Stromal cell of bone marrow (primary cell): Measurements from ENCODE around the gene B4GALNT3.
A peak's percentile ranks its signal among the peaks of the same experiment; 100 is the strongest.

ENCODE experiments used
- DNase-seq: peaks from one replicate; pipeline ENCODE4 v3.0.0-alpha.2; 2012; ENCODE audit warnings: low read depth

B4GALNT3 gene

DNA sequence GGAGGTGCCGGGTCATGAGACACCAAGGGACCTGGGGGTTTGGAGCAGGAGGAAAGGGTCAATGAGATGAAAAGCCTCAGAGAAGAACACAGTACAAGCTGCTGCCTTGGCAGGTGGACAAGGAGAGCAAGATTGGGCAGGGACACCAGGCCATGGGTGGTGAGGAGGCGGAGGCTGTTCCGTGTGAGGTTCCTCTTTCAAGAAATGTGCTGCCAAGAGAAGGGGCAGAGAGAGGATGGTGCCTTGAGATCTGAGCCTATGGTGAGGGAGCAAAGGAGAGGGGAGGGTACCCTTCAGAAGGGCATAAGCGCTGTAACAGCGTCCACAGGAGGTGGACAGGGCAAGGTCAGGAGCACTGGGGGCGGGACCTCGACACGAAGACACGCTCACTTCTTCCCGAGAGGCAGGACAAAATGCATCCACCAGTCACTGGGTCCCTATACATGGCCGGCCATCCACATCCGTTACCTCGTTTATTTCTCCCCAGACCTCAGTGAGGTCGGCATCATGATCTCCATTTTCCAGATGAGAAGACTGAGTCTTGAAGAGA is 100.2 kb downstream of the B4GALNT3 start:
- DNase-seq, result no peak

DNA sequence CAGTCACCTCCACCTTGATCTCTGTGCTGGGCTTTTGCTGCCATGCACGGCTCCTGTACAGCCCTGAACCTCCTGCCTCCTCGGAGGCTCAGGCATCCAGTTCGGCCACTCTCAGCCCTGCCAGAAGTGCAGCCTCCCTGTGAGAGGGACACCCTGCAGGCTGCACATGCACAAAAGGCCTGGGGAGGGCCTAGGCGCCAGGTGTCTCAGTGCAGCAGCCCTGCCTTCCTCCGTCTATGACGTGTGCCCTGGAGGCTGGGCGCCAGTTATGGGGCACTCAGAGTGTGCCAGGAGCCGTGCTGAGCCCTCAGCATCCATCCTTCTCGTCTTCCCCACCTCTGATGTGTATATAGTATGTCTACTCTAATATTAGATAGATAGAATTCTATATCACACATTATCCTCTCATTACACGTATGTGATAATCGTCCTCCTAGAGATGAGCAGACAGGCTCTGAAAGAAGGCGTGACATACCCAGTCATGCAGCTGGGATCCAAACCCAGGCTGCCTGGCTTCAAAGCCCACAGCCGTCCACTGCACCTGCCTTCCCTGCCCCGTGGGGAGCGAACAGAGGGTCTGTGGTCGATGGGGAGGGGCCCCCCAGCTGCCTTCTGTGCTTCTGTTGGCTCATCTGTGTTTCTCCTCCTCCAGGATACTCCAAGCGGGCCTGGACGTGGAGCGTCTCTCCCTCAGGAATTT is 101.1 kb downstream of the B4GALNT3 start:
- DNase-seq, result no peak

- DNase-seq, result no peak
Observed at GRCh38 chr12:561391-561705, 101.6 kb downstream of the B4GALNT3 start.

- no peak for DNase-seq
Observed at GRCh38 chr12:561908-562593, 102.3 kb downstream of the B4GALNT3 start.

GRCh38 chr12:562634-563033 is 102.9 kb downstream of the B4GALNT3 start:
- no peak for DNase-seq

DNA sequence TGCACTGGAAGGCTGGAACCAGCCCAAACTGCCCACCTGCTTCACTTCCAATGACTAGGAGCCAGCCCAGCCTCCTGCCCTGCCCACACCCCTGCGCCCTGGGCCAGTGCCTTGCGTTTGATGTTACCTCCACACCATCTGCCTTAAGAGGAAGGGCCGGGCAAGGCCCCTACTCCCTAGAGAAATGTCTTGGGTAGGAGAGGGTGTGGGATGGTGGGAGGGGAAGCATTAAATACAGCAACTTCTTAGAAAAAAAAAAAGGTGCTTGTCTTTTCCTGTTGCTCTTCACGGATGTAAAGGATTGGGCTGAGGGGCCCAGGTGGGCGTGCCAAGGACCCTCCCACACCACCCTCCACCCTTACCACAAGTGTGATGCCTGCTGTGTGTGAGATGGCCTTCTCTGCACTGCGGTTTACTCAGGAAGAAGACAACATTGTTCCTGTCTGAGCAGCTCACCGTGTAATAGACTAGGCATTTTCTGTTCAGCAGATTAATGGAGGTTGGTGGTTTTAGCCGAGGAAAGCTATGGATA is 103.6 kb downstream of the B4GALNT3 start:
- no peak for DNase-seq

- DNase-seq, result no peak
Observed at GRCh38 chr12:563787-564298, 104.1 kb downstream of the B4GALNT3 start.

GRCh38 chr12:565161-565560 is 105.4 kb downstream of the B4GALNT3 start:
- DNase-seq, result no peak

DNA sequence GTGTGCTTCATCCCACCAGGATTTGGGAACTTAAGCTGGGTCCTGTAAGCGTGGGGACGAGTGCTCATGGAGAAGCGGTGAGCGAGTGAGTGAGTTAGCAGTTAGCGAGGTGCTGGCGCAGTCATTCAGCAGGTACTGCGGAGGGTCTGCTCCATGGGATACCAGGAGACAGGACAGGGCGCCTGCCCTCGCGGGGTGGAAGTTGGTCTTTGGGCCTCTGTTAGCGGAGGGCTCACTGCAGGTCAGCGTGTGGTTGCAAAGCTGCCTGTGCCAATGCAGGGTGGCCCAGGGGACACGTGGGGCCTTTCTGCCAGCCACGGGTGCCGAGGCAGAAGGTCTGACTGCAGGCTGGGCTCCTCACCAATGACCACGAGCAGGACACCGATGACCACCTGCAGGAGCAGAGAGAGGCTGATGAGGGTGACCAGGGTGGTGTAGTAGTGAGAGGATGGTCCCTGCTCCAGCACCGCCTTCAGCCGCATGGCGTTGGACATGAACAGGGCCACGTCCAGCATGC is 105.9 kb downstream of the B4GALNT3 start:
- DNase-seq, result no peak

- DNase-seq, result no peak
Observed at GRCh38 chr12:568486-568885, 108.7 kb downstream of the B4GALNT3 start.

- DNase-seq, result no peak
Observed at GRCh38 chr12:569091-569676, 109.4 kb downstream of the B4GALNT3 start.

GRCh38 chr12:569803-570434 is 110.2 kb downstream of the B4GALNT3 start:
- DNase-seq, result peak; percentile 69

- DNase-seq, result peak; percentile 82
Observed at GRCh38 chr12:570435-570920, 110.7 kb downstream of the B4GALNT3 start.

DNA sequence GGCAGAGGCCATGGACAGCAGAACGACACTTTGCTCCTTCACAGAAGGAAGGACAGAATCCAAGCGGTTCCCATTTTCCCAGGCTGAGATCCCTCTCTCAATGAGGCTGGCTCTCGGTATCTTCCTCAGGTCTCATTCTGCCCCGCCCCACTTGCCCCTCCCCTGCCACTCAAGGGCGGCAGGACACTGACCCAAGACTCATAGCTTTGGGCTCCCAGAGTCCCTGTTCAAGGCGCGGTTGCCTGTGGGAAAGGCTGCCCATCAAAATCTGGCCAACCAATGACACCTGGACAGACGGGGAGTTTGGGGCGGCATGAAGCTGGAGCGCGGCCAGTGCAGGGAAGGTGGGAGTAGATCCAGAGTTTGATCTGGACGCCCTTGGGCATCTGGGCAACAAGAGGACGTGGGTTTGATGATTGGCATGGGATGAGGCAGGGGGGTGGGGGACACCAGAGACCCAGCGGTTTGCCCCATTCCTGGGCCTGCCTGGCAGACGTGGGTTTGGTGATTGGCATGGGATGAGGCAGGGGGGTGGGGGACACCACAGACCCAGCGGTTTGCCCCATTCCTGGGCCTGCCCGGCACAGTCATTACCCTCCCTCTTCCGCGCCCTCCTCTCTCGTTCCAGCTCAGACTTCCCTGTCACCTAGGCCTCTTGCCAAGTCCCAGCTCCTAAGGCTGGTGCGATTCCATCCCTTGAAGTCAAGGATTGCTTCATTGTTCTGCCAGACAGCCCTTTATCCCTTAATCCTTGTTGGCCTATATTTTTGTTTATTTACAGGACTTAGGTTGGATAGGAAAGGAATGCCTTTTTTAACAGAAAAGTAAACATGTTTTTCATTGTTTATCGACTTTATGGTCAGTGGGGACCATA is 111.4 kb downstream of the B4GALNT3 start:
- peak; percentile 88 for DNase-seq

- DNase-seq, result no peak
Observed at GRCh38 chr12:571795-572531, 112.2 kb downstream of the B4GALNT3 start.

- DNase-seq, result no peak
Observed at GRCh38 chr12:572532-572899, 112.8 kb downstream of the B4GALNT3 start.

DNA sequence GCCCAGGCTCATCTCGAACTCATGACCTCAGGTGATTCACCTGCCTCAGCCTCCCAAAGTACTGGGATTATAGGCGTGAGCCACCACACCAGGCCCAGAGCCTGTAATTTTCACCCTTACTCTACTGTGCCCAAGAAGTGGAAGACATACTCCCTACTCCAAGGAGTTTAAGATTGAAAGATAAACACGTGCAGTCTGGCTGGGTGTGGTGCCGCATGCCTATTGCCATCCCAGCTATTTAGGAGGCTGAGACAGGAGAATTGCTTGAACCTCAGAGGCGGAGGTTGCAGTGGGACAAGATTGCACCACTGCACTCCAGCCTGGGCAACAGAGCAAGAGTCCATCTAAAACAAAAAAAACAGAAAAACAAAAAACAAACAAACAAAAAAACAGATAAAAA is 113.5 kb downstream of the B4GALNT3 start:
- no peak for DNase-seq

- DNase-seq, result no peak
Observed at GRCh38 chr12:574475-575128, 114.9 kb downstream of the B4GALNT3 start.

- no peak for DNase-seq
Observed at GRCh38 chr12:575129-575502, 115.4 kb downstream of the B4GALNT3 start.
